HL-60 (cell line): ENCODE results near the gene SORCS2.

Experiments
- DNase-seq, 2 experiments: peaks; one replicate each; pipeline ENCODE4 v3.0.0-alpha.2; 2010 to 2020; ENCODE audit warnings: low read depth in 1 of 2, low spot score in 1 of 2
- H3K27ac ChIP-seq: fragments of 250-450 bp; sonication (Bioruptor Pico); replicated peaks from 2 replicates; pipeline ENCODE4 v1.5.1; 2020; ENCODE audit warnings: mild to moderate bottlenecking, moderate library complexity
- H3K27me3 ChIP-seq: fragments of 250-450 bp; sonication (Bioruptor Pico); 2 replicates; pipeline ENCODE4 v1.5.1; 2021; ENCODE audit warnings: mild to moderate bottlenecking, moderate library complexity; ENCODE audit not compliant: insufficient read depth, poor library complexity, severe bottlenecking
- H3K4me3 ChIP-seq: replicated peaks from 2 replicates; pipeline ENCODE4 v1.5.1; 2011; ENCODE audit warnings: mild to moderate bottlenecking, control low read depth, low read length; ENCODE audit not compliant: insufficient read depth
- CTCF ChIP-seq: IDR thresholded peaks from one replicate; pipeline ENCODE4 v1.5.1; 2011; ENCODE audit warnings: low read length, control low read depth, inconsistent platforms; ENCODE audit not compliant: insufficient read depth
- GABPA ChIP-seq: IDR thresholded peaks from 2 replicates; pipeline ENCODE4 v1.6.1; 2012; ENCODE audit warnings: low read depth
- POLR2AphosphoS5 ChIP-seq: IDR thresholded peaks from 2 replicates; pipeline ENCODE4 v1.6.1; 2012; ENCODE audit warnings: low read depth
- REST ChIP-seq: IDR thresholded peaks from 2 replicates; pipeline ENCODE4 v1.6.1; 2012; ENCODE audit warnings: low read depth; ENCODE audit not compliant: insufficient replicate concordance
- SPI1 ChIP-seq: IDR thresholded peaks from 2 replicates; pipeline ENCODE4 v1.6.1; 2012; ENCODE audit warnings: low read depth, mild to moderate bottlenecking, borderline replicate concordance

The SORCS2 gene

GRCh38 chr4:7313347-7313811 is 121.0 kb downstream of the SORCS2 start:
- Histone ChIP-seq H3K27ac (no peak overlapping the region), H3K4me3 (no peak overlapping the region)
- no peak for DNase-seq

GRCh38 chr4:7313991-7314390 is 121.7 kb downstream of the SORCS2 start:
- H3K27ac ChIP-seq = no peak overlapping the region
- no peaks in the 10 kb centered on the region for H3K27me3 ChIP-seq
- TF ChIP-seq GABPA (no peak), POLR2AphosphoS5 (no peak), SPI1 (no peak), CTCF (no peak), REST (no peak)
- no peak for DNase-seq
- H3K4me3 ChIP-seq = no peak overlapping the region

More at GRCh38 chr4:7313347-7313811, 121.0 kb downstream of the SORCS2 start:
- no peaks in the 10 kb centered on the region for H3K27me3 ChIP-seq
- TF ChIP-seq CTCF (no peak), REST (no peak), SPI1 (no peak), POLR2AphosphoS5 (no peak), GABPA (no peak)

- no peak for DNase-seq
- Histone ChIP-seq H3K27me3 (no peaks in the 10 kb centered on the region), H3K4me3 (no peak overlapping the region), H3K27ac (no peak overlapping the region)
- TF ChIP-seq CTCF = no peak
- TF ChIP-seq GABPA = no peak
- TF ChIP-seq SPI1 = no peak
- TF ChIP-seq POLR2AphosphoS5 = no peak
- TF ChIP-seq REST = no peak
Measured at GRCh38 chr4:7315286-7315685, 122.9 kb downstream of the SORCS2 start.
